NCI-H69 (cell line): Measurements from ENCODE around the gene TIAM2.

Experiments used
- DNase-seq: peaks from one replicate; lab custom pipeline; 2025; lab: John Stamatoyannopoulos, UW

The TIAM2 gene

GRCh38 chr6:155234167-155234566 is 239.1 kb downstream of the TIAM2 start:
- no peak for DNase-seq

- no peak for DNase-seq
These were observed 239.6 kb downstream of the TIAM2 start for GRCh38 chr6:155234687-155235086.

- no peak for DNase-seq
These were observed 240.0 kb downstream of the TIAM2 start for GRCh38 chr6:155235087-155235486.

- DNase-seq: no peak
These were observed 242.5 kb downstream of the TIAM2 start for GRCh38 chr6:155237613-155238012.

- no peak for DNase-seq
These were observed 245.9 kb downstream of the TIAM2 start for GRCh38 chr6:155240905-155241600.

- DNase-seq: no peak
These were observed 246.9 kb downstream of the TIAM2 start for GRCh38 chr6:155241966-155242365.

- DNase-seq: no peak
These were observed 249.3 kb downstream of the TIAM2 start for GRCh38 chr6:155244434-155244833.

- DNase-seq: no peak
These were observed 250.1 kb downstream of the TIAM2 start for GRCh38 chr6:155245193-155245592.

- no peak for DNase-seq
These were observed 250.7 kb downstream of the TIAM2 start for GRCh38 chr6:155245831-155246230.

- no peak for DNase-seq
These were observed 251.7 kb downstream of the TIAM2 start for GRCh38 chr6:155246825-155247224.

- no peak for DNase-seq
These were observed 252.5 kb downstream of the TIAM2 start for GRCh38 chr6:155247618-155248007.

- DNase-seq: peak; percentile 55
These were observed 253.2 kb downstream of the TIAM2 start for GRCh38 chr6:155248008-155249001.

GRCh38 chr6:155250701-155251381 is 255.7 kb downstream of the TIAM2 start:
- no peak for DNase-seq

GRCh38 chr6:155252581-155252980 is 257.5 kb downstream of the TIAM2 start:
- DNase-seq: no peak

- DNase-seq: no peak
These were observed 258.2 kb downstream of the TIAM2 start for GRCh38 chr6:155253337-155253736.

GRCh38 chr6:155254139-155254538 is 259.0 kb downstream of the TIAM2 start:
- DNase-seq: no peak

GRCh38 chr6:155256122-155256795 is 261.1 kb downstream of the TIAM2 start:
- DNase-seq: no peak

GRCh38 chr6:155257796-155258195 is 262.7 kb downstream of the TIAM2 start:
- no peak for DNase-seq

- no peak for DNase-seq
These were observed 264.1 kb downstream of the TIAM2 start for GRCh38 chr6:155259204-155259603.

- DNase-seq: no peak
These were observed 264.8 kb downstream of the TIAM2 start for GRCh38 chr6:155259897-155260296.

- DNase-seq: no peak
These were observed 265.6 kb downstream of the TIAM2 start for GRCh38 chr6:155260686-155261085.
